ENCODE data around the gene OR2T27.
"Not testable (repeated sequence)": the region's sequence is repeated elsewhere in the genome, so short reads cannot be mapped to it uniquely, and the experiment has no call there.

The OR2T27 gene, protein sequence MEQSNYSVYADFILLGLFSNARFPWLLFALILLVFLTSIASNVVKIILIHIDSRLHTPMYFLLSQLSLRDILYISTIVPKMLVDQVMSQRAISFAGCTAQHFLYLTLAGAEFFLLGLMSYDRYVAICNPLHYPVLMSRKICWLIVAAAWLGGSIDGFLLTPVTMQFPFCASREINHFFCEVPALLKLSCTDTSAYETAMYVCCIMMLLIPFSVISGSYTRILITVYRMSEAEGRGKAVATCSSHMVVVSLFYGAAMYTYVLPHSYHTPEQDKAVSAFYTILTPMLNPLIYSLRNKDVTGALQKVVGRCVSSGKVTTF

GRCh38 chr1:248655354-248655753, at the start of gene OR2T27:
Gene OR2T27 (minus strand): TSS chr1:248655528. CDS start chr1:248650884, 4,644 bp downstream.
- H3K9ac ChIP-seq (ENCODE audit: low read length); H3K4me2 ChIP-seq (ENCODE audit: low read length); H3K27me3 ChIP-seq (ENCODE audit: insufficient read depth, low read length); H3K36me3 ChIP-seq (ENCODE audit: insufficient read depth, low read length); H3K79me2 ChIP-seq (ENCODE audit: insufficient read depth, low read length); H3K9me3 ChIP-seq (ENCODE audit: low read length); H3K4me1 ChIP-seq (ENCODE audit: insufficient read depth, low read length, severe bottlenecking); H3K9me2 ChIP-seq (ENCODE audit: low read depth, low read length); H3K4me3 ChIP-seq (ENCODE audit: low read depth, low read length, poor library complexity, severe bottlenecking); H3K27ac ChIP-seq (ENCODE audit: low read depth, low read length, poor library complexity, severe bottlenecking); H3F3A ChIP-seq (ENCODE audit: insufficient read depth, low read length); H4K20me1 ChIP-seq (ENCODE audit: insufficient read depth, low read length); H2AFZ ChIP-seq (ENCODE audit: low read length): not testable (repeated sequence)

- no peak overlapping the region for H3K4me3 ChIP-seq (ENCODE audit: low read depth, low read length, poor library complexity, severe bottlenecking)
- H2AFZ ChIP-seq (ENCODE audit: low read length): no peak overlapping the region
- H3K36me3 ChIP-seq (ENCODE audit: insufficient read depth, low read length): no peaks in the 10 kb centered on the region
- no peaks in the 10 kb centered on the region for H3K4me1 ChIP-seq (ENCODE audit: insufficient read depth, low read length, severe bottlenecking)
- TF ChIP-seq EZH2 (IDR thresholded peaks at IDR 0.05; ENCODE audit: borderline replicate concordance, low read length) (no peak), CTCF (IDR thresholded peaks at IDR 0.05; ENCODE audit: low read length) (no peak)
- H3K4me2 ChIP-seq (ENCODE audit: low read length): no peak overlapping the region
- no peaks in the 10 kb centered on the region for H3F3A ChIP-seq (ENCODE audit: insufficient read depth, low read length)
- no peaks in the 10 kb centered on the region for H3K9me3 ChIP-seq (ENCODE audit: low read length)
- H3K9me2 ChIP-seq (ENCODE audit: low read depth, low read length): no peaks in the 10 kb centered on the region
- H3K27ac ChIP-seq (ENCODE audit: low read depth, low read length, poor library complexity, severe bottlenecking): no peak overlapping the region
- H3K79me2 ChIP-seq (ENCODE audit: insufficient read depth, low read length): no peaks in the 10 kb centered on the region
- no peak overlapping the region for H3K9ac ChIP-seq (ENCODE audit: low read length)
- H3K27me3 ChIP-seq (ENCODE audit: insufficient read depth, low read length): no peaks in the 10 kb centered on the region; the same call in 1 of the 2 replicates
- no peaks in the 10 kb centered on the region for H4K20me1 ChIP-seq (ENCODE audit: insufficient read depth, low read length)
Measured at GRCh38 chr1:248704606-248705005, 49.3 kb upstream of the OR2T27 start.

GRCh38 chr1:248703674-248704073, 48.3 kb upstream of the OR2T27 start:
- Histone ChIP-seq H3K27me3 (ENCODE audit: insufficient read depth, low read length) (no peaks in the 10 kb centered on the region; the same call in 1 of the 2 replicates), H3K27ac (ENCODE audit: low read depth, low read length, poor library complexity, severe bottlenecking) (no peak overlapping the region), H3K36me3 (ENCODE audit: insufficient read depth, low read length) (no peaks in the 10 kb centered on the region), H3K4me2 (ENCODE audit: low read length) (no peak overlapping the region), H3K4me3 (ENCODE audit: low read depth, low read length, poor library complexity, severe bottlenecking) (no peak overlapping the region), H2AFZ (ENCODE audit: low read length) (no peak overlapping the region), H3K9me3 (ENCODE audit: low read length) (no peaks in the 10 kb centered on the region), H3K9me2 (ENCODE audit: low read depth, low read length) (no peaks in the 10 kb centered on the region), H3K9ac (ENCODE audit: low read length) (no peak overlapping the region), H3K79me2 (ENCODE audit: insufficient read depth, low read length) (no peaks in the 10 kb centered on the region), H3K4me1 (ENCODE audit: insufficient read depth, low read length, severe bottlenecking) (no peaks in the 10 kb centered on the region), H4K20me1 (ENCODE audit: insufficient read depth, low read length) (no peaks in the 10 kb centered on the region), H3F3A (ENCODE audit: insufficient read depth, low read length) (no peaks in the 10 kb centered on the region)
- peak; percentile 15; the same call in 1 of the 2 replicates for TF ChIP-seq CTCF (IDR thresholded peaks at IDR 0.05; ENCODE audit: low read length)
- TF ChIP-seq EZH2 (IDR thresholded peaks at IDR 0.05; ENCODE audit: borderline replicate concordance, low read length): no peak

DNA sequence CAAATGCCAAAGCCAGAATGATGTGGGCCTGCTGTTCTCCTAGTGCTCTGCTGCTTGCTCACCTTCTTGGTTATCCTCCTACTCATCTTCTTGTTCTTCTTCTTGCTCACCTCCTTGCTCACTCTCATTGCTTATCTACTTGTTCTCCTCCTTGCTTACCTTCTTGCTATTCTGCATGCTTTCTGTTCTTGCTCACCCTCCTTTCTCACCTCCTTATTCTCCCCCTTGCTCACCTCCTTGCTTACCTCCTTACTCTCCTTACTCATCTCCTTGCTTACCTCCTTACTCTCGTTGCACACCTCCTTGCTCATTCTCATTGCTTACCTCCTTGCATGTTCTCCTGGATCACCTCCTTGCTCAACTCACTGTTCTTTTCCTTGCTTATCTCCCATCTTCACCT, 47.4 kb upstream of the OR2T27 start, which contains the start of gene OR14I1:
Gene OR14I1 (minus strand): TSS at position 53 of the 400 bp plus-strand sequence.
- no peaks in the 10 kb centered on the region for H3K4me1 ChIP-seq (ENCODE audit: insufficient read depth, low read length, severe bottlenecking)
- no peaks in the 10 kb centered on the region for H4K20me1 ChIP-seq (ENCODE audit: insufficient read depth, low read length)
- no peaks in the 10 kb centered on the region for H3K9me2 ChIP-seq (ENCODE audit: low read depth, low read length)
- no peaks in the 10 kb centered on the region for H3K9me3 ChIP-seq (ENCODE audit: low read length)
- H2AFZ ChIP-seq (ENCODE audit: low read length): no peak within 1 kb of the TSS
- TF ChIP-seq CTCF (IDR thresholded peaks at IDR 0.05; ENCODE audit: low read length): no peak
- TF ChIP-seq EZH2 (IDR thresholded peaks at IDR 0.05; ENCODE audit: borderline replicate concordance, low read length): no peak
- H3K27ac ChIP-seq (ENCODE audit: low read depth, low read length, poor library complexity, severe bottlenecking): no peak within 1 kb of the TSS
- no peak within 1 kb of the TSS for H3K4me3 ChIP-seq (ENCODE audit: low read depth, low read length, poor library complexity, severe bottlenecking)
- no peak within 1 kb of the TSS for H3K4me2 ChIP-seq (ENCODE audit: low read length)
- H3K9ac ChIP-seq (ENCODE audit: low read length): no peak within 1 kb of the TSS
- H3K27me3 ChIP-seq (ENCODE audit: insufficient read depth, low read length): no peaks in the 10 kb centered on the region; the same call in 1 of the 2 replicates
- H3F3A ChIP-seq (ENCODE audit: insufficient read depth, low read length): no peaks in the 10 kb centered on the region
- no peaks in the 10 kb centered on the region for H3K79me2 ChIP-seq (ENCODE audit: insufficient read depth, low read length)
- no peaks in the 10 kb centered on the region for H3K36me3 ChIP-seq (ENCODE audit: insufficient read depth, low read length)
